Measurements from ENCODE around the gene ARHGAP32.

Gene ARHGAP32

DNA sequence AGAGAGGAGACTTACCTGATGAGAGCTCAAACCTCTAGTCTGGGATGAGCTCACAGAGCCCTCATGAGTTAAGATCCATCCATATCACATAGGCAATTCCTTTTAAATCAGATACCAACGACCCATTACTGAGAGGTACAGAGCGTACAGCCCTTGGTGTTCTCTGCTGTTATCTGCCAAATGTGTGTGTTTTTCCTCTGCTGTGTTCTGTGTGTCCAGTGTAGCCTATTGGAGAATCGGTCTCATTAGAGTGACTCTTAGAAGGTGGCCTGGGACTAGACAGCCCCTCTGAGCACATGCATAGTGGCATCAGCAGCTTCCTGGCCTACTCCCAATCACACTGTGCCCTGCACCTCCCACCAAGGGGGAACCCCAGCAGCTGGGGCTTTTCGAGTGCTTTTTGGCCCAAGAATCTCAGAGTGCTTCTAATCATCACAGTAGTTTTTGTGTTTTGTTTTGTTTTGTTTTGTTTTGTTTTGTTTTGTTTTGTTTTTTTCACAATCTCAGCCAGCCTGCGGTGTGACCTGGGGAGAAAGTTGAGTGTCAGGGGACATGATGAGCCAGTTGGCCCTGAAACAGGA is 274.9 kb downstream of the ARHGAP32 start:
- in situ Hi-C loops (cut with MboI; ENCODE audit: low sequenced_read_pairs) = no loop called here

DNA sequence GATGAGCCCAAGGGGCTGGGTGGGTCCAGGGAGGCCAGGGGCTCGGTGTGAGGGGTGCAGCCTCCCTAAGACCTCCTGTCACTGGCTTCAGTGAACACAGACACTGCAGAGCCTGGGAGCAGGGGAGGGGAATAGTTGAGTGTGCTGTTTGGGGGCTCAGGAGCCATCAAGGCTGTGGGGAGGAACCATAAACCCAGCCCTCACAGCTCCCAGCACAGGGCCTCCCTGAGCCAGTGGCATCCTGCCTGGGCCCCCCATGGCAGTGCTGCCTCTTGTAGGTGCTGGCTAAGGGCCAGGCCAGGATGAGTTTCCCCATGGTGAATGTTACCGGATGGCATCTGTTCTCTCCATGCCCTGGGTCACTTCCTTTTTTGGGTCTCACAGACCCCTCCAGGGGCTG is 275.4 kb downstream of the ARHGAP32 start:
- in situ Hi-C loops (cut with MboI; ENCODE audit: low sequenced_read_pairs) = no loop called here

DNA sequence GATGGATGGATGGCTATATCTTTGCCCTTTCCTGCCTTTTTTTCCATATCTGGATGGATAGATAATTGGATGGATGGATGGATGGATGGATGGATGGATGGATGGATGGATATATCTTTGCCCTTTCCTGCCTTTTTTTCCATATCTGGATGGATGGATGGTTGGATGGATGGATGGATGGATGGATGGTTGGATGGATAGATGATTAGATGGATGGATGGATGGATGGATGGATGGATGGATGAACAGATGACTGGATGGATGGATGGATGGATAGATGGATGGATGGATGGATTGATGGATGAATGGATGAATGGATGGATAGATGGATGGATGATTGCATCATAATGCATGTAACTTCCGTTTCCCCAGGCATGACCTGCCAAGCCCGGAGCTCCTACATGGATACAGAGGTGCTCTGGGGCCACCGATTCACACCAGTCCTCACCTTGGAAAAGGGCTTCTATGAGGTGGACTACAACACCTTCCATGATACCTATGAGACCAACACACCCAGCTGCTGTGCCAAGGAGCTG is 276.0 kb downstream of the ARHGAP32 start:
- in situ Hi-C loops (cut with MboI; ENCODE audit: low sequenced_read_pairs) = no loop called here

DNA sequence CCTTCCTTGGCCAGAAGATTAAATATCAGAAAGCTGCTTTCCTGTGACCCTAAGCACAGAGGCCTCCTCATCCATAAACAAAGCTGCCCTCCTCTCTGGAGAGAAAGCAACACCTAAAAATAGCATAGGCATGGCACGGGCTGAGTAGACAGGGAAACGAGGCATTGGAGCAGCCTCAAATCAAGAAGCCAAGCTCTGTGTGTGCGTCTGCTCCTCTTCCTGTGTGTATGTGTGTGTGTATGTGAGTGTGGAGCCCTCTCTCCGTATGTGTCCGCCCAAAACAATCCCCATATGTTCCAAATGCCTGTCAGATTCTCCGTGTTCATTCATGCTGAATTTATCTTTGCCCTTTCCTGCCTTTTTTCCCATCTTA is 277.0 kb downstream of the ARHGAP32 start:
- in situ Hi-C loops (cut with MboI; ENCODE audit: low sequenced_read_pairs) = no loop called here
